Embryonic facial prominence (tissue), 1 donor: ENCODE data around the gene SMPDL3B.
"Not testable (repeated sequence)": the region's sequence is repeated elsewhere in the genome, so short reads cannot be mapped to it uniquely, and the experiment has no call there.

Experiments used
- DNase-seq: peaks from one replicate; pipeline ENCODE4 v3.0.0-alpha.2; 2016; ENCODE audit errors: extremely low spot score

SMPDL3B gene

GRCh38 chr1:27970401-27970800, 35.6 kb downstream of the SMPDL3B start:
- DNase-seq, result no peak

GRCh38 chr1:27971674-27972073, 36.9 kb downstream of the SMPDL3B start:
- DNase-seq, result no peak

- DNase-seq, result no peak
These were observed 37.3 kb downstream of the SMPDL3B start for GRCh38 chr1:27972141-27972540.

- no peak for DNase-seq
These were observed 39.1 kb downstream of the SMPDL3B start for GRCh38 chr1:27973771-27974416.

- no peak for DNase-seq
These were observed 39.6 kb downstream of the SMPDL3B start for GRCh38 chr1:27974417-27974781.

GRCh38 chr1:27979151-27979858, 44.5 kb downstream of the SMPDL3B start:
- peak; percentile 42 for DNase-seq

GRCh38 chr1:27979859-27980201, 45.0 kb downstream of the SMPDL3B start:
- DNase-seq, result no peak

- no peak for DNase-seq
These were observed 45.5 kb downstream of the SMPDL3B start for GRCh38 chr1:27980216-27980845.

- DNase-seq, result no peak
These were observed 46.3 kb downstream of the SMPDL3B start for GRCh38 chr1:27981145-27981544.

GRCh38 chr1:27990920-27991537, 56.2 kb downstream of the SMPDL3B start:
- DNase-seq, result no peak

- DNase-seq, result no peak
These were observed 57.5 kb downstream of the SMPDL3B start for GRCh38 chr1:27992276-27992675.

GRCh38 chr1:27993241-27993640, 58.4 kb downstream of the SMPDL3B start:
- no peak for DNase-seq

- no peak for DNase-seq
These were observed 59.3 kb downstream of the SMPDL3B start for GRCh38 chr1:27994060-27994459.

GRCh38 chr1:27994526-27994925, 59.7 kb downstream of the SMPDL3B start:
- DNase-seq, result not testable (repeated sequence)

GRCh38 chr1:27999055-27999454, 64.3 kb downstream of the SMPDL3B start:
- no peak for DNase-seq

GRCh38 chr1:28002600-28002999, 67.8 kb downstream of the SMPDL3B start:
- DNase-seq, result no peak

- not testable (repeated sequence) for DNase-seq
These were observed 68.3 kb downstream of the SMPDL3B start for GRCh38 chr1:28003117-28003516.
